DMS53 (cell line): ENCODE data around the gene AGTRAP.

Experiments
- DNase-seq: peaks from one replicate; lab custom pipeline; 2025; lab: John Stamatoyannopoulos, UW

AGTRAP gene

DNA sequence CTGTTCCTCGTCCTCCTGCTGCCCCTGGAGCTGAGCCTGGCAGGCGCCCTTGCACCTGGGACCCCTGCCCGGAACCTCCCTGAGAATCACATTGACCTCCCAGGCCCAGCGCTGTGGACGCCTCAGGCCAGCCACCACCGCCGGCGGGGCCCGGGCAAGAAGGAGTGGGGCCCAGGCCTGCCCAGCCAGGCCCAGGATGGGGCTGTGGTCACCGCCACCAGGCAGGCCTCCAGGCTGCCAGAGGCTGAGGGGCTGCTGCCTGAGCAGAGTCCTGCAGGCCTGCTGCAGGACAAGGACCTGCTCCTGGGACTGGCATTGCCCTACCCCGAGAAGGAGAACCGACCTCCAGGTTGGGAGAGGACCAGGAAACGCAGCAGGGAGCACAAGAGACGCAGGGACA lies 29.6 kb upstream of the AGTRAP start:
- no peak for DNase-seq

DNA sequence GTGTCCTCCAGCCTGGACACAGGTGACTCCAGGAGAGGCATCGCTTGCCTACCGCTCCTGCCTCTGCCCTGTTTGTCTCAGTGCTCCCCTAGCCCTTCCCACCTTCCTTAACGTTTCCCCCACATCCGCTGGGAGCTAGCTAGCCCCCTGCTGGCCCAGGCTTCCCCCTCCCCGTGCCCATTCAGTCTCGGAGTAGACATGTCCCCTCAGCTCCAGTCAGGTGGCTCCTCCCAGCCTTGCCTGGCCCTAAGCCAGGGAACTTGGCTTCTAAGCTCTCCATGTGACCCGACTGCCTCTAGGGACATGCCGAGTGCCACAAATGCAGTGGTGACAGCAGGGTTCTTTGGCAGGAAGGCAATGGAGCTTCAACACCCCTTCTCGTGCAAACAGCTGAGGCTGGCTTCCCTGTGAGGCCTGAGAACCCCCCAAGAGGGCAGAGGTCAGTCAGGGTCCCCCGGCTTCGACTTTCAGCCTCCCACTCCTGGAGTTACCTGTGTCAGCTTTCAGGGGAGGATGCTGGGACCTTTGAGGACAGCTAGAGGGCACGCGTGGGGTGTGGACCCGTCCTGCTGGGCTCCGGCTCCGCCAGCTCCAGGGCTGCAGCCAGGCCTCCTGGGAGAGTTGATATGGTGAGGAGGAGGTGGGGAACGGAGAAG lies 28.2 kb upstream of the AGTRAP start:
- DNase-seq, result peak; percentile 80

DNA sequence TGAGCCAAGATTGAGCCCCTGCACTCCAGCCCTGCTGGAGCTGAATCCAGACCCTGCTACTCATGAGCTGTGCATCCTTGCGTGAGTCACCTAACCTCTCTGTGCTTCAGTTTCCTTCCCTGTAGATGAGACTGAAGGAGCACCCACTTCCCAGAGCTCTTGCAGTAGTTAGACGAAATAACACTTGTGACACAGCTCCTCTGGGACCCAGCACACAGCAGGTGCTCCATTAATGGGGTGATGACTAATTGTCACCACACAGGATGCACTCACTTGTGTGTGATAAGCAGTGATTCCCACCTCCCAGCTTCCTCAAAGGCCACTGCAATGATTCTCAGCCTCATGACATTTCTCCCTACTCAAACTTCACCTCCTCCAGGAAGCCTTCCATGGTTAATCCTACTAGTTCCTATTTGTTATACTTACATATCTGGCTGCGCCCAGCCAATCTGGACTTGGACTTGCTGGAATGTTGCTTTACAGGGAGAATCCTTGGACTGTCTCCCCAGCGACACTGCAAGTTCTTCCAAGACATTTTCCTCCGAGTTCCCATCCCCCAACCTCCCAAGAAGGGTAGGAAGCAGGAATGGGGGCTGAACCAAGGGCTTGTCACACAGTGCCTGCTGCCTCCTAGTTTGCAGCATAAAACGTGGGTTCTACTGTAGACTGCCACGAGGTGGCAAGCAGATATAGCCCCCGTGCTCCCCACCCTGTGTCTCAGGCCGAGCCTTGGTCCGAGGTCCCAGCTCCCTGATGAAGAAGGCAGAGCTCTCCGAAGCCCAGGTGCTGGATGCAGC lies 27.2 kb upstream of the AGTRAP start:
- DNase-seq, result peak; percentile 29

DNA sequence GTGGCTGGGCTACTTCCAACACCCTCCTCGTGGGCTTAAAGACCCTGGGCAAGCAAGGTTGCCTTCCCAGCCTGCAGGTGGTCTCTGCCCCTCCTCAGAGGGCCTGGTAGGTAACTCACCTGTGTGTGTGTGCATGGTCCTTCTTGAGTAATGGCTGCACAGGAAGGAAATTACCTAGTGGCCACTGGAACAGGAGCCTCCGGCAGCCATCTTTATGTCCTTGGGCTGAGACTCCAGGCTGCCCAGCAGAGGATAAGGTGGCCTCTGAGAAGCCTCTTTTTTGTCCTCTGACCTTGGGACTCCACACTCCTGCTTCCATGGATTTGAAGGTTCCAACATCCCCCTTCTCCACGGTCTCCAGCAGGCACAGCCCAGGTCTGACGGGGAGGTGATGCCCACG lies 24.4 kb upstream of the AGTRAP start:
- DNase-seq, result no peak

DNA sequence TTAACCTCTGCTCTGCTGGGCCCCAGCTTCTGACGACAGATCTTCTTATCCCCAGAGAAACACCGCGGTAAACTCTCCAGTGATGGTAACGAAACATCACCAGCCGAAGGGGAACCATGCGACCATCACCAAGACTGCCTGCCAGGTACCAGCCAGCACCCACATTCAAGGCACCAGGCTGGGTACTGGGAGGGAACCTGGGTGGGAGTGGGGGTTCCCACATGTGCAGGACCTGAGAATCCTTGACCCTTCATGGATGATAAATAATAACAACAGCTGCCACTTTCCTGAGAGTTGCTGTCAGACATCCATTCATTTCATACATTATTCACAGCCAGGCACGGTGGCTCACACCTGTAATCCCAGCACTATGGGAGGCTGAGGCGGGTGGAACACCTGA lies 23.7 kb upstream of the AGTRAP start:
- DNase-seq, result no peak

DNA sequence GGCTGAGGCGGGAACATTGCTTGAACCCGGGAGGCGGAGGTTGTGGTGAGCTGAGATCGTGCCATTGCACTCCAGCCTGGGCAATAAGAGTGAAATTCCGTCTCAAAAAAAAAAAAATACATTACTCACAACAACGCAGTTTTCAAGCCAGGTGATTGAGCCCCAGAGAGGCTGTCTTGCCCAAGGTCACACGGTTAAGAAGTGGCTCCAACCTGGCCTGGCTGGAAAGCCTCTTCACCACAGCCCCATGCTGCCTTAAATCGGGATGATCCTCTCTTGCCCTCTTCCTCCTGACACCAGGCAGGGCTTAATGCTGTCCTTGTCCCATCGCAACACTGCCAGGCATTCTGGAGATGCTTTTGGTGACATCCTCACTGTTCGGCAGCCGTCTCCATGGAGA lies 22.8 kb upstream of the AGTRAP start:
- peak; percentile 19 for DNase-seq

DNA sequence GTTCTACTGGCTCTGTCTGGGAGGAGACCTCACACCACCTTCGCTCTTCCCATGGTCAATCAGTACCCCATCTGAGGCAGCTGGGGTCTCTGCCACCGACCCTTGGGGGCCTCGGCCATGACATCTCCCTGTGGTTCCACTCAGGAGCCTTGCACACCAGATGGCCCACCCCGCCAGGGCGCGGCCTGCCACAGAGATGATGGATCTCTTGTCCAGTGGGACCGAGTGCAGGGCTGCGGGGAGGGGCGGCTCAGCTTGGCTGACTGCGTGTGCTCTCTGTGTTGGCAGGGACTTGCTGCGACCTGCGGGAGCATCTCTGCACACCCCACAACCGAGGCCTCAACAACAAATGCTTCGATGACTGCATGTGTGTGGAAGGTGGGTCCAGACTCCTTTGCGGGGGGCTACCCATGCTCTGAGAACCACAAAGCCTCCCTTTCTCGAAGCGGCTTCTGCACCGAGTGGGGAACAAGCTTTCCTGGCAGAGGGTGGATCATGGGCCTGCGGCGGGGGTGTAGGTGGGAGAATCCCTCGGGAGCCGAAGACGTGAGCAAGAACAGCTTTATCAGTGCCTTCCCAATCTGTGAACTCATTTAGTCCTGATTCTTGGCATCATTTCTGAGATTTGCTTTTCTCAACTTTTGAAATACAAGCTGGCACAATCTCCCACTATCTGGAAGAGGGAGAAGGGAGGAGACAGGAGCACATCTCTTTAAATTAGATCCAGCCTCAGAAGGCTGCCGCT lies 20.9 kb upstream of the AGTRAP start:
- DNase-seq, result no peak

DNA sequence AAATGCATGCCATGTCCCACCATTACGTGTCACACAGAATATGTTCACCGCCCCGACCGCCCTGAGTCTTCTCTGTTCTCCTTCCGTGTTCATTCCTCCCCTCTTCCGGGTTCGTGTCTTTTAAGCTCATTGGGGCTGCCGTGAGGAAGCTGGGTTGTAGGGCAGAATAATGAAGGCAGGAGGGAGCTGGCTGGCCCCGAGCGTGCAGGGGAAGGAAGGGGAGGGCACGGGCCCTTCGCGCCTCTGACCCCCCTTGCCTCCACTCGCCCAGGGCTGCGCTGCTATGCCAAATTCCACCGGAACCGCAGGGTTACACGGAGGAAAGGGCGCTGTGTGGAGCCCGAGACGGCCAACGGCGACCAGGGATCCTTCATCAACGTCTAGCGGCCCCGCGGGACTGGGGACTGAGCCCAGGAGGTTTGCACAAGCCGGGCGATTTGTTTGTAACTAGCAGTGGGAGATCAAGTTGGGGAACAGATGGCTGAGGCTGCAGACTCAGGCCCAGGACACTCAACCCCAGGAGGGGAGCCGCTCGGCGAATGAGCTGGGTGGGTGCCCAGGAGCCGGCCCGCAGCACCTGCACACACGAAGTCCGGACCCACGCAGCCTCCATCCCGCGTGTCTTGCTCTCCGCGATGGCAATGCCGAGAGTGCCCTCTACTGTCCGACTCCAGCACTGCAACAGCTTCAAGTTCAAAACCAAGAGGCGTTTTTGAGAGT lies 16.5 kb upstream of the AGTRAP start:
- DNase-seq, result peak; percentile 90

DNA sequence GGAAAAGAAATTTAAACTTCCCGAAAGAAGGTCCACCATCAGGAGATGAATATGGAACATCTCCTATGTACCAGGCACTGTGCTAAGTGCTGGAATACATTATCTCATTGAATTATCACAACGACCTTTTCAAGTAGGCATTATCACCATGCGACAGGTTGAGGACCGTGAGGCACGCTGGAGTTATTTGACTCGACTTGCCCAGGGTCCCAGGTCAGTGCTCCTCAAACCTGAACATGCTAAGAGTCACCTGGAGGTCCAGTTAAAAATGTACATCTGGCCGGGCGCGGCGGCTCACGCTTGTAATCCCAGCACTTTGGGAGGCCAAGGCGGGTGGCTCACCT lies 15.9 kb upstream of the AGTRAP start:
- DNase-seq, result no peak

DNA sequence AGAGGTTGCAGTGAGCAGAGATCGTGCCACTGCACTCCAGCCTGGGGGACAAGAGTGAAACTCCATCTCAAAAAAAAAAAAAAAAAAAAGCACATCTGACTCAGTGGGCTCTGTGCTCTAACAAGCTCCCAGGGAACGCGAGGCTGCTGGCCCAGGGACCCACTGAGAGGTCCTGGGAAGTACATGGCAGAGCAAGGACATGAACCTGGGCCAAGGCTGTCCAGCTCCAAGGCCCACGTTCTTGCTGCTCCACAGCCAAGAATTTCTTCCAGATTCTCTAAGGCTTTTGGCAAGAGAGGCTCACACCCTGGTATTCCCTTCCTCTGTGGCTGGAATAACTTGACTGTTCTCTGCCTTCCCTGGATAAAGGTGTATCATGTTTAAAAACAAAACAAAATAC lies 15.4 kb upstream of the AGTRAP start:
- DNase-seq, result no peak

DNA sequence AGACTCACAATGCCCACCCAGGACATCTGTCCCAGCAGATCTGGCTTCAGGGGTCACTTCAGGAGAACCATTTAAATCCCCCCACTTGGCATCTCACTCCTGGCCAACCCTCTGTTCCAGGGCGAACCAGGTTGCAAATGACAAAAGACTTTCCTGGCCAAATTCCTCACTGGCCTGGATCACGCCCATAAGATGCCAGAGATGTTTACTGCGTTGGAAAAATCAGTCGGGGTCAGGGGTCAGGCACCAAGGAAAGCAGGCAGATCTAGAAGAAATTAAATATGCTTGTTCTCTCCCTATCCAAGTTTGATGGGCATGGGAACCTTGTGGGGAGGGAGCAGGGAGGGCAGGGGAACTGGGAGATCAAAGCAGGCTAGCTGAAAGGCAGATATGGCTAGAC lies 14.6 kb upstream of the AGTRAP start:
- no peak for DNase-seq

DNA sequence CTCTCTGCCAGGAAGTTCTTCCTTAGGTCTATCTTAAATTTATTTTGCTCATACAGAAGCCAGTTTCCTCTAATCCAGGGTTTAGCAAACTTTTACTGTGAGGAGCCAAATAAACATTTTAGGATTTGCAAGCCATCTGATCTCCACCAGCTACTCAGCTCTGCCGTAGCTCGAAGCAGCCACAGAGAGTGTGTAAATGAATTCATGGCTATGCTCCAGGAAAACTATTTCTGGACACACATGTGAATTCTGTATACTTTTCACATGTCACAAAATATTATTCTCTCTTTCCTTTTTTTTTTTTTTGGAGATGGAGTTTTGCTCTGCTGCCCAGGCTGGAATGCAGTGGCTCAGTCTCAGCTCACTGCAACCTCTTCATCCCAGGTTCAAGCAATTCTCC lies 13.4 kb upstream of the AGTRAP start:
- no peak for DNase-seq

DNA sequence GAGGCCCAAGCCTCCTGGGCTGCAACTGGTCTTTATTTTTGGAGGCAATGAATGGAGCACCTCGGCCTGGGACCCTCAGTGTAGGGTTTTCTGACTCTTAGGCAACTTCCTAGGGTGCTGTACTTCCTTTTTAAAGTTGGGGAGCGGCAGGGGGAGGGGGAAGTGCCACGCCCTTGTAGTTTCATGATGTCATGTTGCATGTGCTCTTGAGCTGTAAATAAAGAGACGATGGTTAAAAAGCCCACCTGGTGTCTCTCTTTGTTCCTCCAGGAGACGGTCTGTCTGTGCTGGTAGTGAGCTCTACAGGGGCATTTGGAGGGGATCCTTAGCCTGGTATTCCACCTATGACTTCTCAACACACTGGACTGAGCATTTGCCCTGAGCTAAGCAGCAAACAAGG lies 10.3 kb upstream of the AGTRAP start:
- DNase-seq, result no peak

DNA sequence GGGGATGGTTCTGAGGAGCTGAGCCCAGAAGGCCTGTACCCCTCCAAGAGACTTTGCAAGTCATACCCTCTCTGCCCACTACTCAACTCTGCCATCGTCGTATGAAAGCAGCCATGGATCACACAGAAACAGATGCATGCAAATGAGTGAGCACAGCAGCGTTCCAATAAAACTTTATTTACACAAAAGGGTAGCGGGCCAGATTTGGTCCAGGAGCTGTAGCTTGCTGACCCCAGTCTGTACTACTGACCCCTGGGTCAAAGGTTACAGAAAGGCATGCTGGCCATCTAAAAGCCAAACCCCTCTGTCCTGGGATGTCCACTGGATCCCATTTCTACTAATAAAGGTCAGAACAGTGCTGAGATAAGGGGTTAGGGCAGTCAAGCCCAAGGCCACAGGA lies 8.8 kb upstream of the AGTRAP start:
- no peak for DNase-seq

DNA sequence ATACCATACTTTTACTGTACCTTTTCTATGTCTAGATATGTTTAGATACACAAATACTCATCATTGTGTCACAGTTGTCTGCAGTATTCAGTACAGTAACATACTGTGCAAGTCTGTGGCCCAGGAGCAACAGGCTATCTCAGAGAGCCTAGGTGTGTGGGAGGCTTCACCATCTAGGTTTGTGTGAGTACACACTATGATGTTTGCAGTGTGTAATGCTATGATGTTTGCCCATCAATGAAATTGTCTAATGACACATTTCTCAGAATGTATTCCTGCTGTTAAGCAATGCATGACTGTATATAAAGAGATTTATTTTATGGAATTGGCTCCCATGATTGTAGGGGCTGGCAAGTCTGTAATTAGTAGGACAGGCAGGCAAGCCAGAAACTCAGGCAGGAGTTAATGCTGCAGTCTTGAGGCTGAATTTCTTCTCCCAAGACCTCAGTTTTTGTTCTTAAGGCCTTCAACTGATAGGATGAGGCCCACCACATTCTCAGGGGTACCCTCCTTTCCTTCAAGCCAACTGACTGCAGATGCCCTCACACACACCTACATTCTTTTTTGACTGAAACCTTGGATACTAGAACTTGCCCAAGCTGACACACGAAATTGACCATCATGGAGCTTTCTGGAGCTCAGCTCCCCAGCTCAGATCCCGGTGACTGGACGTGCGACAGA lies 7.7 kb upstream of the AGTRAP start:
- DNase-seq, result no peak

DNA sequence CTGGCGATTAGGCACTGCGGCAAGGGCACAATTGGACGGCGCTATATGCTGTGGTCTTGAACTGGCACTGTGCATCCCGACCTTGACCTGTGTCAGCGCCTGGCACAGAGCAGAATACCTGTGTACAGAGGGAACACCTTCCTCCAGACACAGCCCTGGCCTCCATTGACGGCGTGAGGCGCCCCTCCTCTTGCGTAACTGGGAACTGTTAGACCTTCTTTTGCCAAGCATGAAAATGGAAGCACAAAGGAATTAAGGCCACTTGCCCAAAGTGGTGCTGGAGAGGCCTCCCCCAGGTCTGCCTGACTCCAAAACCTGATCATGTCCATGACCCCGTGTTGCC lies 6.8 kb upstream of the AGTRAP start:
- no peak for DNase-seq

DNA sequence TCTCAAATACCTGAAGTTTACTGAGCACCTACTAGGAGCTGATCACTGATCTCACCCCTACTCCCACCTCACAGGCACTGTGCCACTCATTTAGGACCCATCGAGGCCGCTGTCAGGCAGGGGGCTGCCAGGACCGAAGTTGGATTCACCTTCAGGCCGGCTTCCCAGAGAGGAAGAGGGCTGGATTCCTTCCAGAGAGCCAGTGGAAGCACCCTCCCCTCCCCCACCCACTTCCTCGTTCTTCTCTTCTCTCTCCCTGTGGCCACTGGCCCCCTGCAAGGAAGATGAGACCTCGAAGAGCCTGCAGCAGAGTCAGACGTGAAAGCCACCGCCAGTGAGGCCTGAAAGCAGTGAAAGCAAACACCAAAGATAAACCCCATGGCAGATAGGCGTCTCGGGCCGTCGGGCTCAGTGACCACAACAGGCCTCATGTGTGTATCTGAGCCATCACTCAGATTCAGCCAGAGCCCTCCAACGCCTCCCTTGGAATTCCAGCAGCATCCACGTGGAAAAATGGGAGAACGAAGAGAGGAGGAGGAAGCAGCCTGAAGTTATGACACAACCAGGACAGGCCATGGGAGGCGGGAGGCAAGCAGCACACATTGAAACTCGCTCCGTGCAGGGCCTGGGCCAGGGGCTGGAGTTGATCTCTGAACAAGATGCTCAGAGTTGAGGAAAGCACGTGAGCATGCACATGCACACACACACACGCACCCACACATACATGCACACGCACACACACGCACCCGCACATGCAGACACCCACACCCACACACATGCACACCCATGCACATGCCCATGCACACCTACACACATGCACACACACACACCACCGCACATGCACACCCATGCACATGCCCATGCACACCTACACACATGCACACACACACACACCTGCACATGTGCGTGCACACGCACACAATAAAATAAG lies 6.2 kb upstream of the AGTRAP start:
- DNase-seq, result no peak

DNA sequence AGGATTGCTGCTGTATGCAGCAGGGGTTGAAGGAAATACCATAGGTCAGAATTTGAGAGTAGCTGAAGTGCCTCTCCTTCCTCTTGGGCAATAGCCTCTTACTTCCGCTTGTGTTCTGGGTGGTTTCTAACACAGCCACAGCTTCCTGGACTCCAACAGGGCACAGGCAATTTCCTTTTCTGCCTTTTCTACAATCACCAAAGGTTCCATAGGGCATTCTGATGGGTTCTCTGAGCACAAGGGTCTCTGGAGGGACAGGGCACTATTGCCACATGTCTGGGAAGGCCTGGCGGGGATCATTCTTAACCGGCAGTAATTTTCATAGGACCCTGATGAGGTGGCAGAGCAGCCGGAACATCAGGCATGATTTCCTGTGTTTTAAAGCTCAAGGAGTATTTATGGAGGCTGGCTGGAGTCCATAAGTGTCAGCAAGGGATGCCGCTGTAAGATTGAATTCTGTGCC lies 5.5 kb upstream of the AGTRAP start:
- DNase-seq, result no peak

DNA sequence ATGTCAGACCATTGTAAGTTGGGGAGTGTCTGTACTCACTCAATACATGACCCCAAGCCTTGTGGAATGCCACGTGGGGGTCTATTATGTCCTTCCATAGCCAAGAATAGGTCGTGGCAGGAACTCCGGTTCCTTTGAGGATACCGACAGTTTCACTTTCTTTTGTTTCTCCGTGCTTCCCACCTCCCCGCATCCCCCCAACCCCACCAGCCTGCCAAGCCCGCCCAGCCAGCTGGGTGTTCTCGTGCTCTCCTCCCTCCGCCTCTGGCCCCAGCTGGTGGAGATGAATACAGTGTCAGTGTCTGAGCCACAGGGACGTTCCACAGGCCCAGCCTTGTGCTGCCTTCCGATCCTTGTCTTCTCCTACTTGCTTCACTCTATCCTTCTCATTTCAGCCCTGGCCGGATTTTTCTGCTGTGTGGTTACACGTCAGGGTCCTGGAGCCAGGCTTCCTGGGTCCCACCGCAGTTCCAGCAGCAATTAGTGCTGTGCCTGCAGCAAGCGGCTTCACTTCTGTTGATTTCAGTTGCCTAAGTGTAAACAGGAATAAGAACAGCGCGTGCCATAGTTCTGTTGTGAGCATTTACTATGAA lies 4.1 kb upstream of the AGTRAP start:
- no peak for DNase-seq

DNA sequence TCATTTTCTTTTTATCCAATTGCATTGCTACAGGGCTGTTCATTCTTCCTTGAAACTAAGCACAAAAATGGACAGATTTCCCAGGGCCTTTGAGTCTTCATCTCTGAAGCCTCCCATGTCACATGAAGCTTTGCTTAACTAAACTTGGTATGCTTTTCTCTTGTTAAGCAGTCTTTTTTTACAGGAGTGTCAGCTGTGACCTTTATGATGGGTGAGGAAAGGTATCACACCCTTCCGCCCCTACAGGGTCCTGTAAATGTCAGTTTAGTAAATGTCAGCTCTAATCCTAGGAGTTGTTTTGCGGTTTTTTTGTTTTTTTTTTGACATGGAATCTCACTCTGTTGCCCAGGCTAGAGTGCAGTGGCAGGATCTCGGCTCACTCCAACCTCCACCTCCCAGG lies 2.6 kb upstream of the AGTRAP start:
- DNase-seq, result no peak

DNA sequence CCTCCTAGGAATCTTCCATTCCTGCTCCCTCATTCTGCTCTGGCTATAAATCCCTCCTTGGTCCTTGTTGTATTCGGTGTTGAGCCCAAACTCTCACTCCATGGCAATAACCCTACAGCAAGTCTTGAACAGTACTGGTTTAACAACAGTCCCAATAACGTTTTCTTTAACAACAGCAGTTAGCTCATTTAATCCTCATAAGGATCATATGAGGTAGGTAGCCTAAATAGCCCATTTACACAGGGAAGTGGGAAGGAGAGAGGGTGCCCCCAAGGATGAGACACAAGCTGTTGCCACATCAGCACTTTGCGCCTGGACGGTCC lies 444 bp upstream of the AGTRAP start:
- DNase-seq, result no peak
